NCI-H1417 (cell line): ENCODE data around the gene SST.
A peak's percentile ranks its signal among the peaks of the same experiment; 100 is the strongest.

ENCODE experiments used
- DNase-seq, 3 experiments: peaks; one replicate each; lab custom pipeline; 2025; lab: John Stamatoyannopoulos, UW

SST gene

DNA sequence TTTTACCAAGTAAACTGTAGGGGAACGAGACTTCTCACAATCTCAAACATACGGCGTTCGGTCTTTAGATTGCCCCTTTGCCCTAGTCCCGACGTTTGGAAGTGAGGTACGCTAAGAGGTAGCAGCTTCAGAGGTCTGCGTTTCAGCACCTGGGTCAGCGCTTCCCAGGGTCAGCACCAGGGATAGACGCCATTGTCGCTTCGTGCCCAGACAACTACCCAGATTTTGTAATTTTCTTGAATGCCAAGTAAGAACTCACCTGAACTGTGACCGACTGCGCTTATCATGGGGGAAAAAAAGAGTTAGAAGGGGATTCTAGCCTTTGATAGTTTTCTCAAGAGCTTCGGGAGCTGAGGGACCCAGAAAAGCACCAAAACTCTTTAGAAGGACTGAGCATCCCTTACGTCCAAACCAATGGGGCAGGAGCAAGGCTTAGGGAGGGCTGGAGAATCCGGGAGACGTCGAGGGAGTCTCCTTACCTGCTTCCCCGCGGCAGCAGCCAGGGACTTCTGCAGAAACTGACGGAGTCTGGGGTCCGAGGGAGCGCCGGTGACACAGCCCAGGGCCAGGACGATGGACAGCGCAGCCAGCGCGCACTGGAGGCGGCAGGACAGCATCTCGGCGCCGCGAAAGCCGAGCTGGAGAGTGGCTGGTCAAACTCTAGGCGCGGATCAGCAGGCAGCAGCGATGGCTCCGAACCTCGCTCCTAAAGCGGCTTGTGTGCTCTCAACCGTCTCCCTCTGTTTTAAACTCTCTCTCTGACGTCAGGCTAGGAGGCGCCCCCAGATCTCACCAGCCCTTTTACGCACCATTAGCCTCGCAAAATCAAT lies at the start of gene SST:
SST (minus strand) TSS at position 720 of the 830 bp plus-strand sequence; CDS start at position 617, 103 bp downstream.
- DNase-seq = no peak

DNA sequence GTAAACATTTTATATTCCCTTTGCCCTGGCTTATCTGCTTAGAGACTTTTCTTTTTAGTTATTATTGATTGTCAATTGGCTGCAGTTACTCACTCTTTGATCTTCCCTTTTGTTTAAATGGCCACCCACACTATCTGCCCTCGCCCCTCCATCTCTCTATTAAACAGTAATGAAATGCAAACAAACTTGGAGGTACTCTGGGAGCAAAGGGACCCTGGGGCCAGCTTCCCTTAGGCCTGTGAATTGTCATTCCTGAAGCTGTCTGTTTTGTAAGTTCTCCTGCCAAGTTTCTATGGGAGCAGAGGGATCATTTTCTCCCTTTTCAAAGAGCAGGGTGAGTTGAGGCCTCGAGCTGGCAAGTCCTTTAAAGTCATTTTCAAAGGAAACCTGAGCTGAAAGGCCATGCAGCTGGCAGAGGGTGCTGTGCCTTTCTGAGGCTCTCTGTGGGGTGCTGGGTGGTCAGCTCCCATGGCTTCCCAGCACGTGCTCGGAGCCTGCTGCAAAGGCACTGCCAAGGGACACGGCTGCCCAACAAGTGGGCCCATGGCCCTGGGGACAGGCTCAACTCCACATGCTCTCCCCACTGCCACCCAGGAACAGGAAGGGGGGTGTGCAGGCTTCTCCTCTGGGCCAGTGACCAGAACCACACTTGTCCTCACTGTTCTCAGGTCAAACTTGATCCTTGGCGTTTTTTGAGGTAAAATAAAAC lies 49.6 kb upstream of the SST start:
- peak in 1 of 3 experiments; percentile 15 for DNase-seq

DNA sequence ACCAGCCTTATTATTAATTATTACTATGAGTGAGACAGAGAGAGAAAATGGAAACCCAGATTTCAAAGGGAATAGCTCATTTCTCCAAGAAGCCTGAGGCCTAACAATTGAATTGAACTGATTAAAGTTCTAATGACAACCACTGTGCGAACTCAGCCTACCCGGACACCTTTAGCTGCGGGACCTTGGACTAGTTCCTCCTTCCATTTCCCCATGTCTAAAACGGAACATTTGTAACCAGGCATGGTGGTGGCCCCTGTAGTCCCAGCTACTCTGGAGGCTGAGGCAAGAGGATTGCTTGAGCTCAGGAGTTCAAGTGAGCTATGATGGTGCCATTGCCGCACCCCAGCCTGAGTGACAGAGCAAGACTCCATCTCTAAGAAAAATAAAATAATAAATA lies 48.6 kb upstream of the SST start:
- no peak for DNase-seq

DNA sequence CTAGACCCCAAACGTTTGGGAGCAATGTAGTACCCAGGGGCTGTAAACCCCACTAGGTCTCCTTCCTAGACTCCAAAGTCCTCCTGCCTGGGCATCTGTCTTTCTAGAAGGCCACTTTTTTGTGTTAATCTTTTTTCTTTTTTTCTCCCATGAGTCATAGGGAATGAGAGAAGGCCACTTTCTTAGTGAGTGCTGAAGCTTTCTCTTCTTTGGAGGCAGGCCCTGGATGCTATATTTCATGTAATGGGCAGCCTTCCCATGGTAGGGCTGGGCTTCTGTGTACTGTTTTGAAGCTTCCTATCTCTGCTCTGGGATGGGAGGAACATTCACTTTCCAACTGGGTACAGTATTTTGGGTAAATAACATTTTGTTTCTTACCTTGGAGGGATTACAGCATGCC lies 47.4 kb upstream of the SST start:
- DNase-seq = no peak

DNA sequence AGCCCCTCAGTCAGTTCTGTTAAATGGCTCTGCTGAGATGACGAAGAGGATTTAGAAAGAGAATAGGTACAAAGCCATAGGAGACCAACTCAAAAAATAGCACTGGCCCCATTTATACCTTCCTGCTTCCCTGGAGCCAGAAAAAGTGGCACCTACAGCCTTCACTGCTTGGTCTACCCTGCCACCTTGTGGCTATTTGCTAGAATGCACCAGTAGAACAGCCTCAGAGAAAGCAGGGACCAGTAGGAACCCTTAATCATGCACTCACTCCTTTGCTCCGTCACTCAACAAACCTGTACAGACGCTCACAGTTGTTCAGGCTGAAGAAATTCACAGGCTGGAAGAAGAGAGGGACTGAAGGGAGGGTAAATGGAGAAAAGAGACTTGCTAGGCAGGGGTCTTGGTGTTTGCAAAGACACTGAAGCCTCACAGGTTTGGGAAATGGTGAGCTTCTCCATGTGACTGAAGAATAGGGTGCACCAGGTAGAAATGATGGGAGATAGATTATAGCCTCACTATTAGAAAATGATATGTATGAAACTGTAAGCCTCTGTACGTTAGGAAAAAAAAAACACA lies 44.3 kb upstream of the SST start:
- peak; percentile 58 to 88 (median 69) for DNase-seq

DNA sequence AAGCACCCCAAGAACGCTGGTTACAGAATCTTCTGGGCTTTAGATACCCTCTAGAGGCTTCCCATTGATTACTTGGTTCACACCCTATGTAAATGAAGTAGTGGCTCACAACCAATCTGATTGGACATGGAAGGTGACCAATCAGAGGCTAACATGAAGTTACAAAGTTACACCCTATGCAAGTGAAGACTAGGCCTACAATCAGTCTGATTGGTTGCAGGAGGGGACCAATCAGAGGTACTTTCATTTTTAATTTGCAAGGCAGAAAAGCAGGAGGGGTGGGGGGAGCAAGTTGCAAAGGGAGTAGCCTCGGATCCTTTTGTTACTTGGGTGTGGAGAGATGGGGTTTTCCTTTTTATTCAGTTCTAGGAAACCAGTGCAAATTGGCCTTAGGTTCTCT lies 43.3 kb upstream of the SST start:
- peak in 1 of 3 experiments; percentile 23 for DNase-seq

DNA sequence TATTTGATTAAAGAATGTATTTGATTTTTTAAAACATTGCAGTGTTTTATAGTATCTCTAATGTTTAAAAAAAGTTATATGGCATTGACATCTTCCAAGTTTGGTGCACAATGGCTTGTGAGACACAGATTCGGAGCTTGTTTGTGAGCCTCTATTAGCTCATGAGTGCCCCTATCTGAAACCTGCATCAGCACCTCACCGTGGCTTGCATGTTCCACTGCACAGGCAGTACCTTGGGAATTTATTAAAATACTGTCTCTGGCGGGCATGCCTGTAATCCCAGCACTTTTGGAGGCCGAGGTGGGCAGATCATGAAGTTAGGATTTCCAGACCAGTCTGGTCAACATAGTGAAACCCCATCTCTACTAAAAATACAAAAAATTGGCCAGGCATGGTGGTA lies 39.0 kb upstream of the SST start:
- no peak for DNase-seq

DNA sequence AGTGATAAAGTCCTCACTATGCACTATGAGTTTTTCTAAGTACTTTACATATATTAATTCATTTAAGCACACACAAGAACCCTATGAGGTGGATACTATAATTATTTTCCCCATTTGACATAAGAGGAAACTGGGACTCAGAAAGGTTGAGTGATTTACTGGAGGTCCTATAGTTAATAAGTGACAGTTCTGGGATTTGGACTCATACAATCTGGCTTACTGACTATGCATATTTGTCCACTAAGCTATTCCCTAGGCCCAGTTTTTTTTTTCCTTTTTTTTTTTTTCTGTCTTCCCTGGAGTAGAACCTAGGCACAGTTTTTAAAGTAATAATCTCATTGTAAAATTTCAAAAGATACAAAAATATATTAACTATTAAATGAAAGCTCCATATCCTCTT lies 38.5 kb upstream of the SST start:
- DNase-seq = no peak

DNA sequence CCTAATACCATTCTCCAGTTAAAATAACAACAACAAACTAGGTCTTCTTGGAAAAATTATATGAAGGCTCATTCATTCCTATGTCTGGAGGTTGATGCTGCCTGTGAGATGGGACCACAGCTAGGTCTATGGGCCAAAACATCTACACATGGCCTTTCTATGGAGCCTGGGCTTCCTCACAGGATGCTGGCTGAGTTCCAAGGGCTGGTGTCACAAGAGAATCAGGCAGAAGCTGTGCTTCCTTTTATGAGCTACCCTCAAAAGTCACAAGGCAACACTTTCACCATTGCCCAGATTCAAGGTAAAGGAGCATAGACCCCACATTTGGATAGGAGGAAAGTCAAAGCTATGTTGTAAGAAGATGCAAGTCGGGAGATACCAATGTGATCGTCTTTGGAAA lies 36.8 kb upstream of the SST start:
- no peak for DNase-seq

DNA sequence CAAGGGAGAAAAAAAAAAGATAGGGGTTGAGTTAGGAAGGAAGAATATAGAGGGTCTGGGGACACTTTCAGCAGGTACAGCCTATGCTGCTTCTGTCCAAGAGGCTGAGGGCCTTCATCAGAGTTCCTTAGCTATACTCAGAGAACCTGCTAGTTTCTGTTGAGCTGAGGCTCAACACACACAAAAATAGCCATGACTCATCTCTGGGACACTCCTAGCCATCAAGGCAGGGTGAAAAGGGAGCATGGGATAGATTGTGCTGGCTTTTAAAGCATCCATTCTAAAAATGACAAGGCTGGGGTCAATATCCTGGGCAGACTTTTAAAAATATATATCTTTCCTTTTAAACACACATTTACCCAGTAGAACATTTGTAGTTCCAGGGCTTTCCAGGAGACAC lies 35.0 kb upstream of the SST start:
- DNase-seq = no peak

DNA sequence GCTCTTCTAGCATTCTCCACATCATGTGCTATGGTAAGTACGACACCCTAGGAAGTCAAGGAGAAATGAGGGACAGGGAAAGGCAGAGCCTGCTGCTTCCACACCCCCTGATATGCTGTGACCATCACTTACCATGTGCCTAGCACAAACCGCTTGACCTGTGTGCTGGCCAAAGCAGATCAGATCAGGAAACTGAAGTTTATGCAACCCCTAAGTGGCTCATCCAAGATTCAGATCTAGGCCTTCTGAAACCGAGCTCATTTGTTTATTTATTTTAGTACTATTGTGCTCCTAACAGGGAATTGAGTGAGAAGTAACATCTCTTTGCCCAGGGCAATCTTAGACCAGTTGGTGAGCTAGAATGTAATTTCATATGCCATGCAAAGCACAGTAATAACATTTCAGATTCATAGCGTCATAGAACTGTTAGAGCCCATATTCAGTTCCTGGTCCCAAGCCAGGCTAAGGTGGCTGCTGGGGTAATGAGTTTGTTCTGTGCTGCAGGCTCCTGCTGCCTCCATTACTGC lies 32.4 kb upstream of the SST start, which contains the start of gene RTP2:
RTP2 (minus strand) TSS at position 51 of the 527 bp plus-strand sequence. CDS start 429 bp downstream, outside the sequence.
- DNase-seq = no peak

DNA sequence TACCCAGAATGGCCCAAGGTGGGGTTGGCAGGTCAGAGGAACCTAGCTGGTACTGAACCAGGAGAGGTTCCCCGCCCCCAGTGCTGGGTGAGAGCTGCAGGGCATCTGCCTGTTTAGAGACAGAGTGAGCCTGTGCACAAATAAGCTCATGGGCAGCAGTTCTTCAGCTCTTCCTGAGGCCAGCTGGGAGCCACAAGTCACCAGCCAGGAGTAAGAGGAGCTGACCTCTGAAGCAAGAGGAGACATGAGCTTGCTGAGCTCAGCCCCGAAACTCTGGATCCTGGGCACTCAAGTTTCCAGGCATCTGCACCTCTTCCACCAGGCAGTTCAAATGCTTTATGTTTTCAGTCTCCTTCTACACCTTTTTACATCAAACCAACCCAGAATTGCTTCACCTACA lies 30.1 kb upstream of the SST start:
- no peak for DNase-seq

DNA sequence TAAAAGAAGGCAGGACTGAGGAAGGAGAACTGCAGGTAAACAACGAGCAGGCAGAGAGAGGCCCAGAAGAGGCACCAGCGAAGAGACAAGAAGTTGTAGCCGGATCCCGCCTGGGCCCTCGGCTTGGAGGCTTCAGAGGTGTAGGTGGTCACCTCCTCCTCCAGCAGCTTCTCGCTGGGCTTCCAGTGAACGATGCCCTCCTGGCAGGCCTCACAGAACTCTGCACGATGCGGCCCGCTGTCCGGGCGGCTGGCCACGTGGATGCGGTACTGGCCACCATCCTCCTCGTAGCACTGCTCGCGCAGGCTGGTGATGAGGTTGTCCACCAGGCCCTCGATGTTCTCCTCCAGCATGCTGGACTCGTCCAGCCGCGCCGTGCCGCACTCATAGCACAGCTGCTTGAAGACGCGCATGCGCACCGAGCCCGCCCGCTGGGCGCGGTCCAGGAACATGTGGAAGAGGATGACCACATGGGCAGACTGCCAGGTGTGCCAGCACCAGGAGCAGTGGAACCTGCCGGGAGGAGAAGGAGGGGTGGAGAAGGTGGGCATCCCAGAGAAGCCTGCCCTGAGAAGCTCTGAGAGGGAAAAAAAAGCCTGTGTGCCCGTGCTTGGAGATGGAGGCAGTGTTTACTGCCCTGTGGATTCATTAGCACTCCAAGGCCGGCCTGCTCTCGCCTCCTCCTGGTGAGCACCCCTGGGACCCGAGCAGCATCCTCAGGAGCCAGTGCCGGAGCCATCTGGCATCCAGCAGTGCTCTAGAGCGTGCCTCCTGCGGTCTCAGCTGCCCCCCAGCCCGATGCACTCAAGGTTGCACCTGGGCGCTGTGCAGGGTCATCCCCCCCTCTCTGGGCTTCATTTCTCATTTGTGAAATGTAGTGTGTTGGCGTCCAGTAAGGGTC lies 28.6 kb upstream of the SST start:
- DNase-seq = no peak

DNA sequence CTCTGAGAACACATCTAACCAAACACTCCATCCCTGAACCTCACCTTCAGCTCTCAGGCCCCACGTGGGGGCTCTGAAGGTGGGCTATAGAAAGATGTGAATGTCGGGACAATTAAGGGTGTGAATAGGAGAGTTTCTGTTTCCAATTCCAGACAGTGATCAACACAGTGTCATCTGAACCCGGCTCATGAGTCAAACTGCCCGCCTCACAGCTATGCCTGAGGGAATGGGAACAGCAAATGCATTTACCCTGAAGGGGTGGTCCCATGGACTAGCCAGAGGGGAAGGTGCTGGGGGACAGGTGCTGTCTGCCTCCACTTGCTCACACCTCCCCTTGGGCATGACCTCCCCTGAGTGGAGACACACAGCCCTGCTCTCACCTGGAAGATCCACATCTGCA lies 25.8 kb upstream of the SST start:
- DNase-seq = no peak

DNA sequence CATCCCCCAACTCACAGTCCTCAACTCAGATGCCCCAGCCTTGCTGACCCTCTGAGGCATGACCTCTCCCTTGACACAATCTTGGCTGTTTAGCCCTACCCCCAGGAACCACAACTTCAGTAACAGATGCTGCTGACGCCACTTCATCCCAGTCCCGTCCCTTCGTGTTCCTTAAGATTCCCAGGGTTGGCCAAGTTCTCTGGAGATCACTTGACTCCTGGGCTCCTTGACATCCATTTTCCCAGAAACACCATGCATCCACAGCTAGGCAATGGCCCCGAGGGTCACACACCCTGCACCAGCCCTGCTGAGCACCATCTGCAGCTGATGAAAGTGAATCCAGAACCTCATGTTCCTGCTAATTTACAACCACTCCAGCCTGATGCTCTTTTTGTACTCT lies 25.3 kb upstream of the SST start:
- DNase-seq = no peak

DNA sequence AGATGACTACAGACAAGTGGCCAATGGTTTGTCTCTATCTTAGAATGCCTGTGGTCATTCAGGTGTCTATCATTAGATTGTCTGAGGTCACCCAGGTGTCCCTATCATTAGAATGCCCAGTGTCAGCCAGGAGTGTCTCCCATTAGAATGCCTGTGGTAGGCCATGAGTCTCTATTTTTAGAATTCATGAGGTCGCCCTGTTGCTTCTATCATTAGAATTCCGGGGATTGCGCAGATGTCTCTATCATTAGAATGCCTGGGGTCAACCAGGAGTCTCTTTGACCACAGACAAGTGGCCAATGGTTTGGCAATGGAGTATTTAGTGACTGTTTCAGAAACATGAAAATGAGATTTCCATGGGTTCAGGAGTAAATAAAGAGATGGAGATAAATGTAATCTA lies 24.6 kb upstream of the SST start:
- no peak for DNase-seq

DNA sequence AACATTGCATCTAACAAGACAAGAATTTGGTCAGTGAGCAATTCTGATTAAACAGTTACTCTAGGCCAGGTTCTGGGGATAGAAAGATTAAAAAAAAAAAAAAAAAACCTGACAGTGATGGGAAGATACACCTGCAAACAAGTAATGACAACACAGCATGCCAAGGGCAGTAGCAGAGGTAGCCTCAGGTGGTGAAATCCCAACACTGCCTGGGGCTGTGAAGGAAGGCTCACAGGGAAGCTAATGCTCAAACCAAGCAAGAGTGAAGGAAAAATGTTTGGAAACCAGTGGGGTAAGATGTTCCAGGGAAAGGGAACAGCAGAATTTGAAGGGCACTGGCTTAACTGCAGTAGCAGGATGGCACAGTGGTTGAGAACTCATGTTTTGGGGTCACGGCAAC lies 23.2 kb upstream of the SST start:
- no peak for DNase-seq

DNA sequence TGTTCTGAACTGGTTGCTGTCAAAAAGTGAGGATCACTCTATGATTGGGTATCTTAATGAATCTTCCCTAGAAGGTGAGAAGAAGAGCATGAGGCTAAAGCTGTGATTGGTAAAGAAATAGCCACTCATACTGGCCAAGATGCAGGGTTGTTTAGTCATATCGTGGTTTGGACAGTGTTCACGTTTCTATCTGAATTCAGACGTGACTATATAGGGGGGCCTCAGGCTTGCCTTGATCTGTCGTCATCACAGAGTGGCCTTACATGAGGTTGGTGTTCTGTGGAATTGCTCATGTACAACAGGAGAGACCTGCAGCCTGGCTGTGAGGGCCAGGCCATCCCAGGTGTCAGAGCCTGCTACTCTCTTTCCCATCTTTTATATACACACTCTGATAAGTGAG lies 19.8 kb upstream of the SST start:
- no peak for DNase-seq

DNA sequence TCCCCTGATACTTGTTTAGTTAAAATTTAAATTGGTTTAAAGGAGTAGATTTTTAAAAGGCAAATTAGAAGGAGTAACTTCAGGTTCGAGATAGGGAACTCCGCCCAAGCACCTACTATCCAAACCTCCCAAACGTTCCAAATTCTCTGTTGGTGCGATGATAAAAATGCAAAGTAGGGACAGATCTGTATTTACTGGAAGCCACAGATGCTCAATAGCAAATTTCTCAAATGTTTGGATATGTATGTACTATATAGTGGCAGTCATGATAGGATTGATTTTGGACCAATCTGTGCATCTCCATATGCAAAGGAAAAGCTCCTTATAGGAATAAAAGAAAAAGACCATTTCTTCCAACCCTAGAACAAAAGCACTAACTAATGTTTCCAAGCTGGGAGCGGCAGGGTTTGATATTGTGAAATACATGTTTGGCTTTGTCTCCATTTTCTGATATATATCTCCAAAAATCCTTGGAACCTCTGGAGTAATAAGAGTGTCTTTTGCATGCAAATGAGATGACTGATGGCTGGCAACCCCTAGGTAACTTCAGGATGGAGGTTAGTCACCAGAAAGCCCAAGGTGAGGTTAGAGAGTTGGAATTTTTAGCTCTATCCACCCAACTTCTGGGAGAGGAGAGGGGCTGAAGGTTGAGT lies 16.6 kb upstream of the SST start:
- DNase-seq = no peak

DNA sequence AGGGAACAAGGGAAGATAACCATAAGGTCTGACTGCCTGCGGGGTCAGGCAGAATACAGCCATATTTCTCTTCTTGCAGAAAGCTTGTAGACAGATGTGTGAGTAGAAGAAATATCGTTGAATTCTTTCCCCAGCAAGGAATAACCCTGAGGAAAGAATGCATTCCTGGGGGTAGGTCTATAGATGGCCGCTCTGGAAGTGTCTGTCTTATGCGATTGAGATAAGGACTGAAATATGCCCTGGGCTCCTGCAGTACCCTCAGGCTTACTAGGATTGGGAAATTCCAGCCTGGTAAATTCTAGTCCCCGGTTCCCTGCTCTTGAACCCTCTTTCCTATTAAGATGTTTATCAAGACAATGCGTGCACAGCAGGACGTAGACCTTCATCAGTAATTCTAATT lies 15.8 kb upstream of the SST start:
- DNase-seq = no peak

DNA sequence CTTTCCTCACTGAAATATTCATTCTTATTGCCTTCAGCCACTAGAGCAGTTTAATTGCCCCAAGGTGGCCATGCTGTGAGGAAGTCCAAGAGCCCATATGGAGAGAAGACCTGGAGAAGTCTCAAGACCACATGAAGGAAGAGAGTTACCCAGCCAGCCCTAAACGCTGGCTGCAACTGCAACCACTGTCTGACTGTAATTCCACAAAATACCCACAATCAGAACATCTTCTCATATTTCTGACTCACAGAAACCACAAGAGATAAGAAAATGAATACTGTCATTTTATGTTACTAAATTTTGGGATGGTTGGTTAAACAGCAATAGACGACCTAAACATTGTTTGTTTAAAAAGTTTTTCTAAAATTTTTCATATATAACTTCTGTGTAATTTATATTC lies 14.7 kb upstream of the SST start:
- DNase-seq = no peak
